HG02970 (cell line): ENCODE measurements around the gene KCNMB2.

Experiments
- ATAC-seq: cut with Tn5 transposase; IDR thresholded peaks from one replicate; pipeline ENCODE4 v1.9.1; 2021; ENCODE audit warnings: mild to moderate bottlenecking, moderate library complexity, moderate number of reproducible peaks; ENCODE audit not compliant: unreplicated experiment, low FRiP score

The KCNMB2 gene

DNA sequence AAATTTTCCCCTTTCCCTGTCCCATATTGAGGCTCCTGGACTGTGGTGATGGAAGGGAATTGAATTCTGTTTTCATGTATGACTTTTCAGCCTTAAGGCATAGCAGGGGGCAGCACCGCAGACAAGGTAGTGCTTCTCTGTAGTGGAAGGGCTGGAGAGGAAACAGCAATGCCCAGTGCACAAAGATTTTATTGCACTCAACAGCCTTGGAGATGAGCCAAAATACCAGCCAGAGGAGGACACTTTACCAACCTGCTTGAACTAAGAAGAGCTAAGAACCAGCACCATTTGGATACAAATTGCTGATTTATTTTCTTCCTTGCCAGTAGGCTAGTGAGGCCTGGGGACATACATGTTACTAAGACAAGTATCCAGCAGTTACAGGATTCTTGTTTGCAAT, 98.7 kb downstream of the KCNMB2 start:
- ATAC-seq, result no peak

DNA sequence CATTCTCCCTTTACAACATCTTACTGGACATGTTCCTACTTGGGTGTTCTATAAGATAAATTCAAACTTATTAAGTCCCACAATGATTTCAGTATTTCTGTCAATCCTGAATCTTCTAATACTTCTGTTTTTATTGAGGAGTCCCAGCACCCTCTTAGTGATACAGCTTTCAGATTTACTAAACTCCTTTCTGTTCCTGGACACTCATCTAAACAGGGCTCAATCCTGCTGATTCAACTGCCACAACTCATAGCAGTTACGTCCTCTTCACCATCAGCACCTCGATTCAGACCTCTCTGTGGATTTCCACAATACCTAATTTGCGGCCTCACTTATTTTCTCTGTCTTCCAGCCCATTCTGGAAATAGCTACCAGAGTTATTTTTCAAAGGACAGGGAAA, 101.6 kb downstream of the KCNMB2 start:
- ATAC-seq, result no peak

GRCh38 chr3:178645503-178645902, 109.3 kb downstream of the KCNMB2 start:
- ATAC-seq, result no peak

- no peak for ATAC-seq
These were observed 110.1 kb downstream of the KCNMB2 start for GRCh38 chr3:178646186-178646862.

GRCh38 chr3:178655488-178655887, 119.3 kb downstream of the KCNMB2 start:
- no peak for ATAC-seq

DNA sequence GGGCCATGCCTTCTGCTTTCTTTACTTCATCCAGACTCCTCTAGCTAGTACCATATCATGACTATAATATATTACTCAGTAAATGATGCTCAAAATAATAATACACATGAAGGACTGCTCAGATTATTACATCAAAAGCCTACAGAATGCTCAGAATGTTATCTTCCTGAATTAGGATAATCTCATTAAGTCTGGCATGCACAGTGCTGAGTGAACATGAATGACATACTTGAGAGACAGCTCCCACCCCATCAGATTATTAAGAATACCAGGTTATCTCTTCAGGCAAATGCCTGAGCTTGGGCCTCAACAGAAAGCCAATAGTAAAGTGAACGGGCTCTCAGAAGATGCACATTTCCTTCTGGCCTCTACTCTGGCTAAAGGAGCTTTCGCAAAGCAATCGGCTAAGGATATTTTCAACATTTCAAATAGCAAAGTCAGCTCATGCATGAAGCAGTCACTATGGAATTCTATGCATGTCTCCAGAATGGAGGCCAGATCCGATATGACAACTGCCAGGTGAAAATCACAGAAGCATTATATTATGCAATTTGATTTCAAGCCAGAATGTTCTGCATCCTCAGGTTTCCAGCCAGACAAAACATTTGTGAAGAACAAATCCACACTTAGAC, 122.6 kb downstream of the KCNMB2 start:
- ATAC-seq, result no peak

- ATAC-seq, result no peak
These were observed 127.1 kb downstream of the KCNMB2 start for GRCh38 chr3:178663201-178663934.

- ATAC-seq, result no peak
These were observed 129.5 kb downstream of the KCNMB2 start for GRCh38 chr3:178665747-178666146.

- no peak for ATAC-seq
These were observed 132.9 kb downstream of the KCNMB2 start for GRCh38 chr3:178669022-178669601.

- no peak for ATAC-seq
These were observed 133.5 kb downstream of the KCNMB2 start for GRCh38 chr3:178669758-178670157.

- no peak for ATAC-seq
These were observed 135.1 kb downstream of the KCNMB2 start for GRCh38 chr3:178671377-178671776.

- no peak for ATAC-seq
These were observed 135.6 kb downstream of the KCNMB2 start for GRCh38 chr3:178671791-178672190.

DNA sequence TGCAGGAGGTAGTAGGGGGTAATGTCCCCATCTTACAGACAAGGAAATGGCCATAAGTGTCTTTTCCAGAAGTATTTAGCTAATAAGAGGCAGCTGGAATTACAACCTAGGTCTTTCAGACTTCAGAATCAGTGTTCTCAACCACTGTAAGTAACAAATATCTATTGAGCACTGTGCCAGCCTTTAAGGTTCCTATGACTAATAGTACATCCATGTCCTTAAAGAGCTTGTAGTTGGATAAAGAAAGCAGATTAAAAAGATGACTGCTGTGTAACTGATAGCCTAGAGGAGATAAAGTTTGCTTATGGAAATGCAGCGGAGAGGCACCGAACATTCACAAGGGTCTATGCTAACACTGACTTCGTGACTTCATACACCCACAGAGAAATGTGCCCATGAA, 136.0 kb downstream of the KCNMB2 start:
- no peak for ATAC-seq

- no peak for ATAC-seq
These were observed 137.3 kb downstream of the KCNMB2 start for GRCh38 chr3:178673529-178673928.

GRCh38 chr3:178676077-178676476, 139.8 kb downstream of the KCNMB2 start:
- ATAC-seq, result no peak

- ATAC-seq, result peak; percentile 45
These were observed 140.9 kb downstream of the KCNMB2 start for GRCh38 chr3:178676942-178677790.

DNA sequence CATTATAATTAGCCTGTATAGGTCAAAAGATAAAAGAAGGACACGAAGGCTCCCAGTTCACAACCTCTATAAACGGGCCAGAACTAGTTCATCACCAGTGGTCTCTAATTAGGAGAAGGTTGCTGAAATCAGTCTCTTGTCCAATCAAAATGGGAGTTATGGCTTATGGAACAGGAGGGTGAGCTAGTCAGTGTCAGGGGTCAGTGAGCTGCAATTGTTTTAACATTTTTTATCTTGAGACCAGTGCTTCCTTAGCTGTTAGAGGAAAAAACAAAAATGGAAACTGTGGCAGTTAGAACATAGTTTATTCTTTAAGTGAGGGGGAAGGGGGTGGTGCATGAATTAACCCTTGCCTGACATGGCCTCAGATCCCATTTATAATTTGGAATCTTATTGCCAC, 141.7 kb downstream of the KCNMB2 start:
- ATAC-seq, result no peak

GRCh38 chr3:178680037-178680436, 143.8 kb downstream of the KCNMB2 start:
- ATAC-seq, result no peak

- no peak for ATAC-seq
These were observed 144.3 kb downstream of the KCNMB2 start for GRCh38 chr3:178680489-178680888.

GRCh38 chr3:178684881-178685590, 148.8 kb downstream of the KCNMB2 start:
- no peak for ATAC-seq
